Measurements from ENCODE around the gene B3GALT4.

Gene B3GALT4

DNA sequence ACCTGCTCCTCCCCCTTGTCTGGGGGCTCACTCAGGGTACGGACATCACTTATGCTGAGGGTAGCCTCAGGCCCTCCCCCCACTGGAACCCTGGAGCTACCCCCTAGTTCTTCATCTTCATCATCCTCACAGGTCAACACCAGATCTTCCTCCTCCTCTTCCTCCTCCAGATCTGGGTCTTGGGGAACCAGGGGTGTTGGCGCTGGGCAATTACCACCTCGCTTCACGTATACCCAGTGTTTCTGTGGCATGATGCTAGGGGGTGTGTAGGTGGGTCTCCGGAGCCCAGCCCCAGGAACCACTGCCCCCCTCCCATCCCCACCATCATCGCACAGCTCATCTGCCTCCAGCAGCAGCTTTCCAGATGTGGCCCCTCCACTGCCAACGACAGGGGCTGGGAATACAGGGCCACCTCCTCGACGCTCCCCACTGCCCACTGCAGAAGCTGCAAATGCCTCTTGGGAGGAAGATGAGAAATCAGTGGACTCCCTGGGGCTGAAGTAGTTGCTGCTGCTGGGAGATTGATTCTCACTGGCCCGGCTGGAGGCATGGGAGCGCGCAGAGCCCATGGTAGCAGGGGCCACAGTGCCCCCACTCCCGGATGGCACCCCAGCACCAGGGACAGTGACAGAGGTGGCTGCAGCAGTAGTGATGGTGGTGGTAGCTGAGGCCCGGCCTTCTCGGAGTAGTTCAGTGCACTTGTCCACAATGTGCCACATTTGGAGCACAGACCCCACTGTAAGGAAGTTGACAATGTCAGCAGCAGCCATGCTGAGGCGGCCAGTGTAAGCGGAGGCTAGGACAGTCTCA lies 39.1 kb downstream of the B3GALT4 start:
- DNase-seq = no peak

DNA sequence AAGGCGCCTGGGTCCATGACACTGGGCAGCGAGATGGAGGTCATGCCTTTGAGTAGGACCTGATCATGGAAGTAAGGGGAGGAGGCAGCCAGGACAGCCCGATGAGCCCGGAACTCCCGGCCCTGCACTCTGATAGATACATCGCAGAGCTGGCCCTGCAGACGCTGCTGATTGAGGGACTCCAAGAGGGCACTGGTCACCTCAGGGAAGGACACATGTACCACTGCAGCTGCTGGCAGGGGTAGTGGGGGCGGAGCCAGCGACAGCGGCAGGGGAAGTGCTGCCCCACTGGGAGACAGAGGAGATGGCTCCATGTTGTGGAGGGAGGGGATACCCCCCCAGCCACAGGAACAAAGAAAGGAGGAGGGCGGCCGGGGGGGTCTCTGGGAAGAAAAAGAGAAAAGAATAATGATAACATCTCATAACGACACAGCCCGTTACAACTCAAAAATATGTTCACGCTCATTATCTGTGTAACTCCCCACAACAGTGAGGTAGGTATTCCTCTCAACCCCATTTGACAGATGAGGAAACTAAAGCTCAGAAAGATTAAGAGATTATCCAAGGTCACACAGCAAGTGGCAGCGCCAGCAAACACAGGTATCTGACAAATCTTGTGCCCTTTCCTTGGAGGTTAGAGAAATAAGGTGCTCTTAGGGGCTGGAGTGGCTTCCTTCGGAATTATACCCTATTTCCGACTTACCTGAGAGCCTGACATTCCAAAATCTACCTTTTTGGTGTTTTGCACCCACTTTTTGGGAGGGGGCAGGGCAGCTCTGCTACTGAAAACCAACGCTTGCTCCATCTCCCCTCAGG lies 39.9 kb downstream of the B3GALT4 start:
- no peak for DNase-seq

- no peak for DNase-seq
Measured at GRCh38 chr6:33317419-33317668, 40.4 kb downstream of the B3GALT4 start.

GRCh38 chr6:33317669-33318425 lies 40.9 kb downstream of the B3GALT4 start, which contains the start of gene ZBTB22:
Gene ZBTB22 (minus strand): TSS chr6:33317744. CDS start chr6:33316916, 828 bp downstream.
- DNase-seq = peak; percentile 96

DNA sequence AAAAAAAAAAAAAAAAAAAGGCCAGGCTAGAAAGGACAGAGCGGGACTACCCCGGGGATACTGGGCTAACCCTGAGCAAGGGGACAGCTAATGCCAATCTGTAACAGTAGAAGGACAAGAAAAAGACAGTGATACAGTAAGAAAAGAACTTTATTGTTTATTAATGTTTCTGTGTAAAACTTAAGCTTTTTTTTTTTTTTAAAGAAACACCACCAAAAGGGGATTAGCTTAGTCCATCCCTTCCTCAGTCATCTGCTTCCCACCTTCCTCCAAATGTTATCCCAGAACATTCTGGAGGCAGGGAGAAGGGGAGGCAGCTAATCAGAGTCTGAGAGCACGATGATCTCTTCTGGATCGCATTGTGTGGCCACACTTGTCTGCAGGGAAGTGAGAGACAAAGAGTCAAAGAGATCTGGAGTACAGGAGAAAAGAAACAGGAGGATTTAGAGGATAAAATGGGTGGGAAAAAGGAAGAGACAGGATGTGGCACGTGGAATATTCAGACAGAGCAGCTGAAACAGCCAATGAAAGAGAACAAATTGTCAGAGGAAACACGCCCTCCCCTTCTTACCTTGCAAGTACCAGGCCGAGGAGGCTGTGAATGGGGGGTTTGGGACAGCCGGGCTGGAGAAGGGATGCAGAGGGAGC lies 41.6 kb downstream of the B3GALT4 start:
- no peak for DNase-seq

DNA sequence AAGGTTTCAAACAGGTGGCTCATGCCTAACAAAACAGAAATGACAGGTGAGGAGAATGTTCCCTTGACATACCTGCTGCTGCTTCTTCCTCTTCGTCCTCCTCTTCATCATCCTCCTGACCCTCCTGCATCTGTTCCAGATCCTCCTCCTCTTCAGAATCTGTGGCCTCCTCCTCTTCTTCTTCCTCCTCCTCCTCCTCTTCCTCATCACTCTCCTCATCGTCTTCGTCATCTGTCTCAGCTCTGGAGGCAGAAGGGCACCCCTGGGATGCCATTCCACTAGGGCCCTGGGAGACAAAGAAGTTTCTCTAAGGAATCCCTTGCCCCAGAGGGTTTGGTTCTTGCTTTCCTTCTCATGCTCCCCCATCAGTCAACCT lies 43.0 kb downstream of the B3GALT4 start:
- no peak for DNase-seq

DNA sequence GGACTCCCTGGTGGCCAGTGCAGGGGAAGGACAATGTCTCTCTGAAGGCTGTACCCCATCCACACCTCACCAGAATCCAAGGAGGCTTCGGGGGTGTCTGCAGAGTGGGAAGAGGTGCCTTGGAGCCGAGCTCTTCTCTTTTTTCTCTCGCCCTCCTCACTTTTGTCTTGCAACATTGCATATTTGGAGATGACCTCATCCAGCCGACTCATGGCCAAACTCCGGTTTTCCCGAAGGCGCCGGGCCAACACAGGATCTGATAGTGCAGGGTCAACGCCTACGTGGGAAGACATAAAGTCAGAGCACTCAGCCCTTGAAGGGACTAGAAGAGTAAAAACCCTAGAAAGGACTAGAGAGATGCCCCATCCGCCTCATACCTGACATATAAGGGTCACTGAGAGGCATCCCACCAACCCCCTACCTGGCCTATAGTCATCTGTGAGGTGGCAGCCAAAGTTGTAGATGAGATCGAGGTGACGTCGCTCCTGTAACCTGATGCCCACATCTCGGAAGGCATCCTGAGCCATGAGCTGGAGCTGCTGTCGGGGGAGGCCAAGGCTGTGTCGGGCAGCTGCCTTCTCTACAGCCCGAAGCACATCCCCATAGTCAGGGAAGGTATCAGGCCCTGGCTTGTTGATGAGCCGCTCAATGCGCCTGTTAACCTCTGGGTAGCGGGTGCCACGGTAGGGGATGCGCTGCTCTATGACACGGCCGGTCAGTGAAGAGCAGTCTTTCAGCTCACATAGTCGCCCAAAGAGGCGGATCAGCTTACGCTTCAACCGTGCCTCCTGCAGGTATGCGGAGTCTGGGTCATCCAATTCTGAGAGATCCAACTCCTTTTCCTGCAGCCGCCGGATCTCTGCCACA lies 43.6 kb downstream of the B3GALT4 start:
- DNase-seq = no peak

DNA sequence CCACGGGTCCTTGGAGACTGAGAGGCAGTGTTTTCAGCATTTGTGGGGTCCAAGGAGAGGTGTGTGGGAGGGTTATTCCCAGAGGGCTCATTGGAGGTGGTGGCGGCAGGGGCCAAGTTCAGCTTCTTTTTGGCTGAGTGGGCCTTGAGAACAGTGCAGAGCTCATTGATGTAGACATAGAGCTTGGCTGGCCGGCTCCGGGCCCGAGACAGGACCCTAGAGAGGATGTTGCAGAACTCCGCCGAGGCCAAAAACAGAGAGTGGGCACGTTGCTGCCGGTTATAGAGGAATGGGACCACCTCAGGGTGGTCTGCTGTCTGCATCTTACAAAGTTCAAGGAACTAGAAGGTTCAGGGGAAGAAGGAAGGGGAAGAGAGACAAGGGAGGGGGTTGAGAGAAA lies 44.3 kb downstream of the B3GALT4 start:
- DNase-seq = no peak

DNA sequence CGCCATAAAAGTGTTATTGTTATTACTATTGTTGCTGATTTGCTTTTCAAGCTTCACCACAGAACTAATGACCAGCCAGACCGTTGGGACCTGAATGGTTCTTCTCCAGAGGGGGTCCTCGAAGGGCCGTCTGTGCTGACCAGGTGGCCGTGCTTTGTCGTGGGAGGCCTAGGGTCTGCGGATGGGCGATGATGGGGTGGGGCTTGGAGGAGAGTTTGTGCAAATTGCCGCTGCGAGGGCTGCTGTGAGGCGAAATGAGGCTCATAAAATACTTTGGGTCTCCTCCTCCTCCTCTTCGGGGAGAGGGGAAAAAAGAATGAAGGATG lies 46.7 kb downstream of the B3GALT4 start:
- DNase-seq = no peak

GRCh38 chr6:33324125-33324524 lies 47.2 kb downstream of the B3GALT4 start:
- DNase-seq = no peak
